Dendritic cell treated with granulocyte-macrophage colony-stimulating factor and Interleukin-4, amounts not matched to agents 40 ng/mL and 50 ng/mL, for 4 days (primary cell): ENCODE measurements around the gene PSD.

Experiments used
- H3K27ac Mint-ChIP-seq: one replicate; pipeline ENCODE4 v1.8.0; 2022; ENCODE audit warnings: mild to moderate bottlenecking, mixed read lengths
- H3K27me3 Mint-ChIP-seq: one replicate; pipeline ENCODE4 v1.8.0; 2022; ENCODE audit warnings: mild to moderate bottlenecking, mixed read lengths
- H3K36me3 Mint-ChIP-seq: one replicate; pipeline ENCODE4 v1.8.0; 2022; ENCODE audit warnings: low read depth, mixed read lengths
- H3K4me1 Mint-ChIP-seq: one replicate; pipeline ENCODE4 v1.8.0; 2022; ENCODE audit warnings: low read depth, mixed read lengths
- H3K4me3 Mint-ChIP-seq: one replicate; pipeline ENCODE4 v1.8.0; 2022; ENCODE audit warnings: mild to moderate bottlenecking, moderate library complexity, mixed read lengths
- H3K9me3 Mint-ChIP-seq: one replicate; pipeline ENCODE4 v1.8.0; 2022; ENCODE audit warnings: mixed read lengths
- intact Hi-C: fragments of 100-400 bp; cut with micrococcal nuclease; formaldehyde crosslinking; loops from one replicate; pipeline ENCODE4 v1.15.0; 2022

Gene PSD

GRCh38 chr10:102358712-102359382 lies 59.7 kb downstream of the PSD start:
- intact Hi-C loops, result no loop called here
- no peak overlapping the region for H3K27ac Mint-ChIP-seq
- H3K36me3 Mint-ChIP-seq, result peaks cover 99% of the 10 kb centered on the region
- no peak overlapping the region for H3K4me3 Mint-ChIP-seq
- no peaks in the 10 kb centered on the region for H3K9me3 Mint-ChIP-seq
- H3K4me1 Mint-ChIP-seq, result no peaks in the 10 kb centered on the region
- H3K27me3 Mint-ChIP-seq, result no peaks in the 10 kb centered on the region

GRCh38 chr10:102354451-102354850 lies 64.1 kb downstream of the PSD start:
- H3K4me3 Mint-ChIP-seq, result no peak overlapping the region
- peaks cover 99% of the 10 kb centered on the region for H3K36me3 Mint-ChIP-seq
- intact Hi-C loops, result no loop called here
- H3K4me1 Mint-ChIP-seq, result no peaks in the 10 kb centered on the region
- no peak overlapping the region for H3K27ac Mint-ChIP-seq
- no peaks in the 10 kb centered on the region for H3K9me3 Mint-ChIP-seq
- no peaks in the 10 kb centered on the region for H3K27me3 Mint-ChIP-seq
